ENCODE results near the gene PARP15. TPM values are rescaled to one million over a fixed set of nuclear protein-coding genes. Genes with fewer than 3 reads are reported as not detected.
"Not testable (repeated sequence)": the region's sequence is repeated elsewhere in the genome, so short reads cannot be mapped to it uniquely, and the experiment has no call there.

Gene PARP15
- total RNA-seq, 1 donor from 2014 or later, result 14.4 TPM

DNA sequence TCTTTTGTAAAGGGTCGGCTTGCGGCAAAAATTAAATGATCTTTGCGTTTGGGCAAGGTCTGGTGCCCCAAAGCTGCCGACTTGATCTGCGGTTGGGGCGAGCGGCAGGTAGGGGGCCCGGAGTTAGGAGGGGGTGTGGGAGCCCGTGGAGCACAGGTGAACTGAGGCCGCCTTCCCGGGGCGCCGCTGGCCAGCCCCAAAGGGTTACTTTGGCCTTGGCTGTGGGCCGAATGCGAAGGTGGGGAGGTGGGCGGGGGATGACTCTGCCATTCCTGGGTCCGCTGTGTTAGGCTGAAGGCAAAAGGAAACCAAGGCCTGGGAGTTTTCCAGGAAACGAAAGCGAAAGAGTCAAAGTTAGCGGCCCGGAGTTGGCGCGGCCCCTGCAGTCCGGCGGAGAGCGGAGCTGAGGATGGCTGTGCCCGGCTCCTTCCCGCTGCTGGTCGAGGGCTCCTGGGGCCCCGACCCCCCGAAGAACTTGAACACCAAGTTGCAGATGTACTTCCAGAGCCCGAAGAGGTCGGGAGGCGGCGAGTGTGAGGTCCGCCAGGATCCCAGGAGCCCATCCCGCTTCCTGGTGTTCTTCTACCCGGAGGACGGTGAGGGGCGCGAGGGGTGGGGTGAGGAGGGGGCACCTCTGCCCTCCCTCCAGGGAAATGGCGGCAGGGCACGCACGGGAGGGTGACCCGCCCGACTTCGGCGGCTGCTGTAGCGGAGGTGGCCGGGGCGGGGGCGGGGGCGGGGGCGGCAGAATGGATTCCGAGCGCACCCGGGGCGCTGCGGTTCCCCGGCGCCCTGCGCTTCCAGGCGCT, 103.2 kb downstream of the PARP15 start, which contains the start of gene PARP14:
PARP14 (plus strand) TSS at position 365 of the 809 bp plus-strand sequence; CDS start at position 410, 45 bp downstream.
- Mint-ChIP-seq H3K4me3 (ENCODE audit: low read depth) (peak within 1 kb of the TSS; percentile 95), H3K36me3 (ENCODE audit: low read depth) (peaks cover 39% of the 10 kb centered on the region), H3K27me3 (ENCODE audit: low read depth) (no peaks in the 10 kb centered on the region), H3K4me1 (ENCODE audit: low read depth) (peaks cover 58% of the 10 kb centered on the region), H3K9me3 (no peaks in the 10 kb centered on the region), H3K27ac (peak within 1 kb of the TSS; percentile 98)
- intact Hi-C loops (cut with micrococcal nuclease), result loop anchor here (1.0 to 5.0 kb wide), 5 partner anchors 70 to 1134 kb away; partner anchors contain the start of genes HSPBAP1 and PARP15
- DNase-seq (ENCODE audit: low spot score), result peak; percentile 71

- intact Hi-C loops (cut with micrococcal nuclease), result loop anchor here (5.0 kb wide), 2 partner anchors 104 to 111 kb away; partner anchors contain the start of genes HSPBAP1 and PARP15
- DNase-seq (ENCODE audit: low spot score), result no peak
- Mint-ChIP-seq H3K9me3 (no peaks in the 10 kb centered on the region), H3K27ac (peak overlapping the region; percentile 92), H3K4me3 (ENCODE audit: low read depth) (peak overlapping the region; percentile 95), H3K36me3 (ENCODE audit: low read depth) (peaks cover 41% of the 10 kb centered on the region), H3K4me1 (ENCODE audit: low read depth) (peaks cover 58% of the 10 kb centered on the region), H3K27me3 (ENCODE audit: low read depth) (no peaks in the 10 kb centered on the region)
These were observed 104.0 kb downstream of the PARP15 start for GRCh38 chr3:122681284-122681973.

- intact Hi-C loops (cut with micrococcal nuclease), result loop anchor here (5.0 kb wide), 2 partner anchors 105 to 110 kb away; partner anchors contain the start of genes HSPBAP1 and PARP15
- Mint-ChIP-seq H3K9me3 (no peaks in the 10 kb centered on the region), H3K27me3 (ENCODE audit: low read depth) (no peaks in the 10 kb centered on the region), H3K4me1 (ENCODE audit: low read depth) (peaks cover 63% of the 10 kb centered on the region), H3K27ac (peak overlapping the region; percentile 92), H3K36me3 (ENCODE audit: low read depth) (peaks cover 41% of the 10 kb centered on the region), H3K4me3 (ENCODE audit: low read depth) (peak overlapping the region; percentile 95)
- no peak for DNase-seq (ENCODE audit: low spot score)
These were observed 104.5 kb downstream of the PARP15 start for GRCh38 chr3:122681974-122682409.

DNA sequence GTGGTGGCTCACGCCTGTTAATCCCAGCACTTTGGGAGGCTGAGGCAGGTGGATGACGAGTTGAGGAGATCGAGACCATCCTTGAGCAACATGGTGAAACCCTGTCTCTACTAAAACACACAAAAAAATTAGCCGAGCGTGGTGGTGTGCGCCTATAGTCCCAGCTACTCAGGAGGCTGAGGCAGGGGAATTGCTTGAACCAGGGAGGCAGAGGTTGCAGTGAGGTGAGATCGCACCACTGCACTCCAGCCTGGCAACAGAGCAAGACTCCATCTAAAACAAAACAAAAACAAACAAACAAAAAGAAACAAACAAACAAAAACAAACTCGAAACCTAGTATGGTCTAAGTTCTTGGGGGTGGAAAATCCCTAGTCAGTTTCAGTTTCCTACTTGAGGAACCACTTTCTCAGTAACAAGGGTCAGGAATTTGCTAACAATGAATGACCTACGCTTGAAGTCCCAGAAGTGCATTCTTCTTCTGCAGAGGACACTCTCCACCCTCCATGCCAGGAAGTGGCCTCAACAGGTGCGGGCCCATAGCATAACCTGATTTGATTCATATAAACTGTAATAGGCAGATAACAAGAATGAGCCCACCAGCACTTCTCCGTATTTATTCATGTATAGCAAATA, 105.4 kb downstream of the PARP15 start:
- intact Hi-C loops (cut with micrococcal nuclease), result loop anchor here (5.0 kb wide), 2 partner anchors 106 to 109 kb away; partner anchors contain the start of genes HSPBAP1 and PARP15
- not testable (repeated sequence) for DNase-seq (ENCODE audit: low spot score); H3K9me3 Mint-ChIP-seq; H3K27me3 Mint-ChIP-seq (ENCODE audit: low read depth)
- Mint-ChIP-seq H3K4me3 (ENCODE audit: low read depth) (peak overlapping the region; percentile 95), H3K27ac (peak overlapping the region; percentile 60), H3K36me3 (ENCODE audit: low read depth) (peaks cover 41% of the 10 kb centered on the region), H3K4me1 (ENCODE audit: low read depth) (peaks cover 69% of the 10 kb centered on the region)

- H3K4me3 Mint-ChIP-seq (ENCODE audit: low read depth), result no peak overlapping the region
- H3K27ac Mint-ChIP-seq, result no peak overlapping the region
- H3K27me3 Mint-ChIP-seq (ENCODE audit: low read depth), result no peaks in the 10 kb centered on the region
- H3K9me3 Mint-ChIP-seq, result no peaks in the 10 kb centered on the region
- peaks cover 43% of the 10 kb centered on the region for H3K4me1 Mint-ChIP-seq (ENCODE audit: low read depth)
- peaks cover 60% of the 10 kb centered on the region for H3K36me3 Mint-ChIP-seq (ENCODE audit: low read depth)
- DNase-seq (ENCODE audit: low spot score), result no peak
- intact Hi-C loops (cut with micrococcal nuclease), result no loop called here
These were observed 109.8 kb downstream of the PARP15 start for GRCh38 chr3:122687298-122687697.

Other genes starting within 250 kb of the PARP15 start
- 105 and 110 TPM in 2 replicates for gene MIX23, start 194.4 kb upstream of the PARP15 start, total RNA-seq
- gene FAM162A, start 193.5 kb upstream of the PARP15 start, total RNA-seq, result 82.2 and 85.8 TPM in 2 replicates
- 4.9 and 5.5 TPM in 2 replicates for gene WDR5B, start 161.6 kb upstream of the PARP15 start, total RNA-seq
- gene KPNA1, start 62.7 kb upstream of the PARP15 start, total RNA-seq, result 67.5 and 70.5 TPM in 2 replicates
- gene PARP9, start 13.3 kb upstream of the PARP15 start, total RNA-seq, result 29.8 and 31.0 TPM in 2 replicates
- 32.4 and 34.3 TPM in 2 replicates for gene DTX3L, start 13.3 kb upstream of the PARP15 start, total RNA-seq
- 45.7 and 51.9 TPM in 2 replicates for gene PARP14, start 103.2 kb downstream of the PARP15 start, total RNA-seq
- 6.6 and 8.0 TPM in 2 replicates for gene HSPBAP1, start 216.2 kb downstream of the PARP15 start, total RNA-seq
- 2.0 TPM in 2 replicates for gene SLC49A4, start 217.4 kb downstream of the PARP15 start, total RNA-seq

Data from activated T-helper 2 cell treated with anti-CD3 and anti-CD28 coated beads, Interferon-gamma antibody, Interleukin-2, Interleukin-4, amounts not matched to agents 10 μg/mL and 5 μg/mL and 100 μg/mL, durations not matched to agents 14 hours and 24 hours and 36 hours (primary cell).